Activated CD4-positive, alpha-beta T cell treated with anti-CD3 and anti-CD28 coated beads for 48 hours (primary cell): ENCODE data around the gene F2RL2.

Source experiments
- DNase-seq: peaks from one replicate; pipeline ENCODE4 v3.0.0-alpha.2; 2020

The F2RL2 gene

DNA sequence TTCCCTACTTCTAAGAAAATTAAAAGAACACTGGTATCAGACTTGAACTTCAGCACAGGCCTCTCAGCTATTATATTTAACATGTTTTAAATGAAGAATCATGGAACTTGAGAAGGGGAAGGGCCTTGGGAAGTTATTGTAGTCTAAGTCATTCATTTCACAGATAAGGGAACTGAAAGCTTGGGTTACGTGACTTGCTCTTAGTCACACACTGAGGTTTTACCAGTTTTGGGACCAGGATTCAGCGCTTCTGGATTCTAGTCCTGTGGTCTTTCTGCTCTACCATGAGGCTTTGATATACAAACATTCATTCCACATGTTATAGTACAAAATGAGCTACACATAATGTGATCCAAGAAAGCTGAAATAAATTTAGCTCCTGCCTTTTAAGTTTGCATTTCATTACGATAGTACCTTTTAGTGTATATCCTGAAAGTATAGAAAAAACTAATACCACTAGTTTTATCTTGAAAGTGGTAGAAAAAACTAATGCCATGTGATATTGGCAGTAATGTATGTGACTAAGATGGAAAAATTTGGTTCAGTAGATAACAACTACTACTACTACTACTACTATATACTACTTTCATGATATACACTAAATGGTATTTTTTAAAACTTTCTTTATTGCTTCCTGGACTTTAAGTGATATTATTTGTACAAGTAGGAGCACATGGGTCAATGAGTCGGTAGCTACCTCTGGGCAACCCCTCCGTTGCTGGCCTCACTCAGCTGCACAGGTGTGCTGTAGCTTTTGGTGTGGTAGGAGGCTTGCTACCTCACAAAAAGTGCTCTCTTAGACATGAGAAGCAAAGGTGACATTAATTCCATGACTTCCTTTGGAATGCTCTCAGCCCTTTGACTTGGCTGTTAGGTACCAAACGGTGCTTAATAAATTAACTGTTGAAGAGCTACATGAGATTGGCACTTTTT is 40.7 kb downstream of the F2RL2 start:
- DNase-seq: peak; percentile 48

DNA sequence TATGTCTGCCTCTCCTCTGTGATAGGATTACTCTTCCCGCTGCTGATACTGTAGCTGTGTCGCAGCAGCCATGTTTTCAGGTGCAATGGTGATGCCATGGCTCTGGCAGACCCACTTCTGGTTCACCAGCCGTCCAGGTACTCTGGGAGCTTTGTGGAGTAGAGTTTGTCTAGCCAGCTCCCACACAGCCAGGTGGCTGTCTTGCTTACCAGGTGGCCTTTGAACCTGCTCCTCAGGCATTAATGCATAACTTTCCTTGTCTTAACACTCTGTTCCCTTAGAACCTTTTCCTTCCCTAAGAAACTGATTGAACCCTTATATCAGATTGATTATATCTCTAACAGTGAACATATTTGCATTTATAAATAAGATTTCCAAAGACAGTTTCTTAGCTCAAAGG is 42.2 kb downstream of the F2RL2 start:
- DNase-seq: no peak

DNA sequence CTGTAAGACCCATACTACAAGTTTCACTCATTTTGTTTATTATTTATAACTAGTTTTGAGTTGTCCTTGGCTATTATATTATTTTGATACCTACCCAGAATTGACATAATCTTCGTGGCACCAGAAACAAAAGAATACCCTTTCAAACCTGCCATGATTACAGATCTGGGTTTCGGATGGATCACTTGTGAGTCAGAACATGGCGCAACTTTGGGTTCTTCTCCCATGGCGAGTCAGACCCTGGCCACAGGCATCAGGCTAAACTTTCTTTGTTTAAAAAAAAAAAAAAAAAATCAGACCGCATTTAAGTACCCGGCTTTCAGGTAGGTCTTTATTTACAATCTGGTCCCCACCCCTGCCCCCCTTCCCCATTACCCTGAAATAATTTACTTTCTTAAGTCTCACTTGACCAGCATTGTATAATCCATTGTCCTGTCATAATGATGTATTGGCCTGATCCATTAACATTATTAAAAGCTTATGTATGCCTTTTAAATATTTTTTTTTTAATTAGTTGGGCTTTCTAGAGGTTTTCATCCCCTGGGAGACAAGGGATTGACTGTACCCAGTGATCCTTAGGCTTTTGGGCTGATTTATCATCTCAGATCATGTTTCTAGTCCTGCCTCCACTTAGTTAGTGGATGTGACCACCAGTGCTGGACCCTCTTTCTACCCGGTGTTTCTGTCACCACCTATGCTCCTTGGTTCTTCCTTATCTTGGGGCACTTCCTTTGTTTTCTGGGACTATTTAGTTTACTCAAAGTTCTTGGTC is 43.9 kb downstream of the F2RL2 start:
- peak; percentile 38 for DNase-seq

DNA sequence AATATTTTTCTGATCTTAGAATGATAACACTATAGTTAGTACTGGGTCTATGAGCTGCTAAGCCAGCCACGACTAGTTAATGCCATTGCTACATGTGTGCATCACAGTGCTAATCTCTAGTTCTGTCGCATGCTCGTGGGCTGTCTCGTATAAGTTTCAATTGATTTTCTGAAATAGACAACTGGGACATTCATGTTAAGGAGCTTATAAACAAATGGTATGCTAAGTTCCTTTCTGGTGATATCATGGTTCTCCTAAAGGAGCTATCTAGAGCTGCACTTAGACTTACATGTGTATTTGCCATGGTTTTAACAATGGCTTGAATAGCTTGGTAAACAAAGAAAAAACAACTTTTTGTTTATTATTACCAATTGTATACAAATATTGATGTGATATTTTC is 46.2 kb downstream of the F2RL2 start:
- no peak for DNase-seq

DNA sequence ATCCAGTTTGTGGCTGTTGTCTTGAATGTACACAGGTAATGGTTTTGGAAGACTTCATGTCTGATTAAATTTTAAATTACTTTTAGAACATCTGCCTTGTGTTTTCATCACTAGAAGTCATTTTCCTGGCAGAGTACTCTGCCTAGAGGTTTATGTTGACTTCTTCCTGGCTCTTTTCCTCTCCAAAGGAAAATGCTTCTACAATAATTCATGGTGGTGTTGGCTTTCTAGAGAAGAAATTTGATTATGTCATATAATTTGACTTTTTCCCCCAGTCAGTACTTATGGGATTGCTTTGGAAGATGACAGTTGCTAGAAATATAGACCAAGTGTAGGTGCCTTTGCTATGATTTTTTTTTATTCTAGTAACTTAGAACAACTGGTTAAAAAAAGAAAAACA is 46.8 kb downstream of the F2RL2 start:
- DNase-seq: no peak

DNA sequence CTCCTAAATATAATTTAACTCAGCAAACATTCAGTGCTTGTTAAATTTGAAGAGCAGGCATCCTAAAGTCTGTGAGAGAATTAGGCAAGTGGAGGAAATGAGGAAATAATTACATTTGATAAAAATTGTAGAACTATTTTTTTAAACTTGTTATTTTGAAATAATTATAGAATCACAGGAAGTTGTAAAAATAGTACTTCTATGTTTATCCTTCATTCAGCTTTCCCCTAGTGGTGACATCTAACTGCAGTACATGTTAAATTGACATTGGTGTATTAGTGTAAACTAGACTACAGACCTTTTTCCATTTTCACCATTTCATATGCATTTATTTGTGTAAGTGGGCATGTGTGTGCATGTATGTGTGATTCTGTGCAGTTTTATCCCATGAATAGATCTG is 51.6 kb downstream of the F2RL2 start:
- no peak for DNase-seq

DNA sequence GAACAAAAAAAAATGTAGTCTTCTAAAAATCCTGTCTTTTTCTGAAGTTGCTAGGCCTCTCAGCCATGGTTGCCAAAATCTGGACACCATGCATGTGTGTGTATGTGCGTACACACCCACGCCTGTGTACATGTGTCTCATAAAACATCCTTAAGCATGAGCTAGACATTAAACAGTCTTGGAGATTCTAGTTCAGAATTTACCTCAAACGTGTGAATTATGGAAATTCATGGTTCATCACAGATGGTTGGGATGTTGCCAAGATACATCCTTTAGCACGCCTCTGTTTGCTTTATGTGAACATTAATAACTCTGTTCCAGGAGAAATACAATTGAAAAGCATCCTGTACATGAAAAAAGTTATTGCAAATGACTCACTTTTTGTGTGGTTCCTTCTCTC is 53.0 kb downstream of the F2RL2 start:
- no peak for DNase-seq
